ENCODE results near the gene SLC1A1.

The SLC1A1 gene

DNA sequence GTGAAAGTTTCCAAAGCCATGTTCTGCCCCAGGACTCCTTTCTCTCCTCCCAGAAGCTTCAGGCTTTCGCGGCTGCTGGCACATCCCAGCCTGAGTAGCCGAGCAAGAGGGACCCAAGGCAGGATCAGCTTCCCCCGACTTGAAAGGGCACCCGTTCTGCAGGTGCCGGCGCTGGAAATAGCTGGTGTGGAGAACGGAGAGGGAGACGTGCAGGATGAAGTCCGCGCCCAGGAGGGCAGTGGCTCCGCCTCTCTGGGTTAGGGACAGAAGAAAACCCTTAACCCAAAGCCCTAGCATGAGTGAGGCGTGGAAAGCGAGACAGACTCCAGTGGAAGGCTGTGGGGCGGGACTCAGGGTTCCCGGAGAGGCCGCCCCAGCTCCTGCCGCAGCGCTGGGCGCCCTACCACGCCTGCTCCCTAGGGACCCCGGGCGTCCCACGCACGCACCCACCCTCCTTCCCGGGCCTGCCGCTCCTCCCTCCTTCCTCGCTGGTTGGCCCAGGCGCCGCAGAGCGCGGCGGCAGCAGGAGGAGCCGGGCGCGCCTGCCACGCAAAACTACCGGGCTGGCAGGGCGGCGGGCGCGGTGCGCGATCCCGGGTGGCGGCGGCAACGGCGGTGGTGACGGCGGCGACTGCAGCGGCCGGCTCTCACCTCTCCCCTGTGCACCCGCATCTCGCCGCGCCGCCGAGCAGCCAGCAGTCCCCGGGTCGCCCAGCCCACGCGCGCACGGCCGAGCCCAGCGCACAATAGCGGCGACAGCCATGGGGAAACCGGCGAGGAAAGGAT, at the start of gene SLC1A1:
TSS of gene SLC1A1 (plus strand) at position 550 of the 786 bp plus-strand sequence. CDS start at position 762, 212 bp downstream.
- no peak for DNase-seq (ENCODE audit: low read depth, low spot score)

DNA sequence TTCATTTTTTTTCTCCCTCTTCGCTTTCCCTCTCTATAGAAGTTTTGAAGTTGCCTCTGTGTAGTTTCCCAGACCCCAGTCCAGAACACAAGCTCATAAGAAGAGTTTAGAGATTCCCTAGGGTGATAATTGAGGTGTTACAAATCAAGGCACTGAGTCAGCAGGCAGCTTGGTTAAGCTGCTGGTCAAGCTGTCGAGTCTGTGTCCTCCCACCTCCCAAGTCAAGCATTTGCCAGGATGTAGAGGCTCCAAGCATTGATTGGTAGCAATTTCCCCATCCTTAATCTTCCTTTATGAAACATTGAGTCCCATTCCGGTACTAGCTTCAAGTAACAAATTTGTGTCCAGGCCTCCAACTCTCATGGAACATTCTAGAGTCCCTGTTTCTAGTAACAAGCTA, 47.5 kb upstream of the SLC1A1 start:
- no peak for DNase-seq (ENCODE audit: low read depth, low spot score)

DNA sequence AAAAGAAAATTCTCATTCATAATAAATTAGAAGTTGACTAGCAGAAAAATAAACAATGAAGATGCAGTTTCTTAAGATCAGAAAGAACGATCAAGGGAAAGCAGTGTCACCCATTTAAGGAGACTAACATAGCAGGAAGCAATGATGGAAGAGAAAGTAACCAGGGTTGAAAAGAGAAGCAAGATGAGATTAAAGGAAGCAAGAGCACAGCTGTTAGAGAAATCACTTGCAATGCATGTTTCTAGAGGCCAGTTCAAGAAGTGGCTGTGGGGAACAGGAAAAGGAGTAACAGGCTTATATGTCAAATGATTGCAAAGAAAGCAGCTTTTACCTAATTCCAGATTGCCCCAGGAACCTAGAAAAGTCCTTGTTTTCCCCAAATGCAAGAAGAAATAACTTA, 46.8 kb upstream of the SLC1A1 start:
- no peak for DNase-seq (ENCODE audit: low read depth, low spot score)

DNA sequence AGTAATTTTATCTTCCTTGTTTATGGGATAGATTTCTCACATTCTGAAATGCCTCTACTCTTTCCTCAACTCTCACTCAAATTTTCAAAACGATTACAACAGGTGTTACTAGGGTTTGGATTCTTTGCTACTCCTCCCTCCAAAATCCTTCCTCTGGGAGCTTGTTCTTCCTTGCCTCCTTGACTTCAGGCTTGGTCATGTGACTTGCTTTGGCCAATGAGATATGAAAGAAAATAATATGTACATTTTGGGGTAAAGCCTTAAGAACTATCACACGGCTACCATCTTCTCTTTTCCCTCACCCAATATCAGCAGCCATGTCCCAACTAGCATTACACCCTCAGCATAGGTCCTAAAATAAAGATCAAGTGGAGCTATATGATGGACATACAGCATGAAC, 28.8 kb upstream of the SLC1A1 start:
- DNase-seq (ENCODE audit: low read depth, low spot score) = no peak

DNA sequence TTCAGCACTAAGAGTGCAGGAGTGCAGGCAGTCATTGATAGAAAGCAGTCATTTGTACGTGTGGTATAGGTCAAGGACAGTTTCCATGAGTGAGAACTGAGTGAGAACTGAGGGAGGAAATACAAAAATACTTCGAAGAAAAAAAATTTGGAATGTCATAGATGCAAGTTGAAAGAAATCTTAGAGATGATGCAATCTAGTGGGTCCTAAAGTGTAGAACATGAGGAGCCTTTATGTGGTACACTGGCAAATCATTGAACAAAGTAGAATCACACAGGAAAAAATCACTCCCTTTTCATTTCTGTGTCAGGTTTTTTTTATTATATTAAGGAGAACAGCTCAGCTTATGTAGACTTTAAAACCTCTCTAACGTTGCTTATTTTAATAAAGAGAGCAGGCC, 26.4 kb upstream of the SLC1A1 start:
- no peak for DNase-seq (ENCODE audit: low read depth, low spot score)

DNA sequence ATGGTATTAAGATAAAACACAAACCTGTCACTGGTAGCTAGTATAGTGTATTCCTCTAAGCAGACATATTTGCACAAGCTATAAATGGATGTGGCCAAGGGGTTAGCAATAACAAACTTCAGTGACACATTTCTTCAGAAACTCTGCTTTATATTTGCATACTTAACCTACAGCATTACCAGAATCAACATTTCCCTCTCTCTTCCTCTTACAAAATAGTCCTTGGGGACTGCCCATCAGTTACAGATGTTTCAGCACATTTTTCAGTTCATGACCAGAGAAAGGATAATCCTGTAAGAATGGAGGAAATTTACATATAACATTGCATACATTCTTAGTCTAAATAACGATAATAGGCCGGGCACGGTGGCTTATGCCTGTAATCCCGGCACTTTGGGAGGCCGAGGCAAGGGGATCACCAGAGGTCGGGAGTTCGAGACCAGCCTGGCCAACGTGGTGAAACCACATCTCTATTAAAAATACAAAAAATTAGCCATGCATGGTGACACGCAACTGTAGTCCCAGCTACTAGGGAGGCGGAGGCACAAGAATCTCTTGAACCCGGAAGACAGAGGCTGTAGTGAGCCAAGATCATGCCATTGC, 25.3 kb upstream of the SLC1A1 start:
- no peak for DNase-seq (ENCODE audit: low read depth, low spot score)

DNA sequence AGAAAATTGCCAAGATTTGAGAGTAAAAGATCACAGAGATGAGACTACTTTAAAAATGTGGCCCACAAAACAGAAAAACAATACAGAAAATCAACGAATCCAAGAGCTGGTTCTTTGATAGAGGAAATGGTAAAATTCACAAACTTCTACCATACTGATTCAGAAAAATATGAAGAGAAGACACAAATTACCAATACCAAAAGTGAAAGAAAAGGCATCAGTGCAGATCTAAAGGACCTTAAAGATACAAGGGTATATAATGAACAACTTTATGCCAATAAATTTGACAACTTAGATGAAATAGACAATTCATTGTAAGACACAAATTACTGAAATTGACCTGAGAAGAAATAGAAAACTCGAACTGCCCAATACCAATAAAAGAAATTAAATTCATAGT, 24.4 kb upstream of the SLC1A1 start:
- no peak for DNase-seq (ENCODE audit: low read depth, low spot score)

DNA sequence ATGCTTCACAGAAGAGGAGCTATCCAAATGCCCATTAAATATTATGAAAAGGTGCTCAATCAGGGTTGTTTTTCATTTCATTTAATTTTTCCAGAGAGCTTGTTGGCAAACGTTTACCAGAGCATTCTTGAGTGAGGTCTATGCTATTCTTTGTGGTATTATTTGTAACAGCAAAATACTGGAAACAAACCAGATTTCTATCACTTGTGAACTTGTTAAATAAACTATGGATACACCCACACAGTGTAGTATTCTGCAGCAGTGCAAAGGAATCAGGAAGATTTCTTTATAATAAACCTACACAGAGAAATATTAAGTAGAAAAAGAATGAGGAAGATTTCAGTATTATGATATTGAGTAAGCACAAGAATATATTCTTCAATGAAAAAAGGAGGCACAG, 15.0 kb upstream of the SLC1A1 start:
- DNase-seq (ENCODE audit: low read depth, low spot score) = no peak

DNA sequence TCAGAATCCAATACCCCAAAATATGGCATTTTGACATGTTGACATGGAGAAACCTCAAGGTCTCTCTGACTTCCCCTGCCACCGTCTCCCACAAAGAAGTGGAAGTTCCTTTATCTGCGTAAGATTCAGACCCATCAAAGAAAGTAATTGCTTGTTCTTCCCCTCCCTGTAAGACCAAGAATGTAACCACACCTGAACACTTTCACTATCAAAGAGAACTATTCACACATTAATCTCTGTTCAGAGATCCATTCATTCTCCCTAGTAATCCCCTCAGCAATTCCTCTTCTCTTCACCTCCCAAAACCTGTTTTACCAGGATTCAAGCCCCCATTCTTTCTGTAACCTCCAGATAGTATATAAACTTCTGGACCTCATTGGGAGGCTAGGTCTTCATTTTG, 4.1 kb upstream of the SLC1A1 start:
- DNase-seq (ENCODE audit: low read depth, low spot score) = no peak

DNA sequence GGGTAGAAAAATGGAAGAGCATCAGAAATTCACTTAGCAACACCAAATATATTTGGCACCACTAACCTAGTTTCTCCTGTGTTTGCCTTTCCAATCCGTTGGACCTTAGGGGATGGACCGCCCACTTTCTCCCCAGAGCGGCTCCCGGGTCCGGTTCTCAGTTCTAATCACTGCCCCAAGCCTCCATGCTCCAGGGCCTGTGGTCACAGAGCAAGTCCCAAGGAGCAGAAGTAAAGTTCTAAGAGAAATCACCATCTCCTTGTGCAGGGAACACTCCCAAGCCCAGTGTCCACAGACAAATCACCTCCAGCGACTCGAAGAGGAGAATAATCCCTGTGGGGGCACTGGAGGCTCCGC, 728 bp upstream of the SLC1A1 start:
- no peak for DNase-seq (ENCODE audit: low read depth, low spot score)

DNA sequence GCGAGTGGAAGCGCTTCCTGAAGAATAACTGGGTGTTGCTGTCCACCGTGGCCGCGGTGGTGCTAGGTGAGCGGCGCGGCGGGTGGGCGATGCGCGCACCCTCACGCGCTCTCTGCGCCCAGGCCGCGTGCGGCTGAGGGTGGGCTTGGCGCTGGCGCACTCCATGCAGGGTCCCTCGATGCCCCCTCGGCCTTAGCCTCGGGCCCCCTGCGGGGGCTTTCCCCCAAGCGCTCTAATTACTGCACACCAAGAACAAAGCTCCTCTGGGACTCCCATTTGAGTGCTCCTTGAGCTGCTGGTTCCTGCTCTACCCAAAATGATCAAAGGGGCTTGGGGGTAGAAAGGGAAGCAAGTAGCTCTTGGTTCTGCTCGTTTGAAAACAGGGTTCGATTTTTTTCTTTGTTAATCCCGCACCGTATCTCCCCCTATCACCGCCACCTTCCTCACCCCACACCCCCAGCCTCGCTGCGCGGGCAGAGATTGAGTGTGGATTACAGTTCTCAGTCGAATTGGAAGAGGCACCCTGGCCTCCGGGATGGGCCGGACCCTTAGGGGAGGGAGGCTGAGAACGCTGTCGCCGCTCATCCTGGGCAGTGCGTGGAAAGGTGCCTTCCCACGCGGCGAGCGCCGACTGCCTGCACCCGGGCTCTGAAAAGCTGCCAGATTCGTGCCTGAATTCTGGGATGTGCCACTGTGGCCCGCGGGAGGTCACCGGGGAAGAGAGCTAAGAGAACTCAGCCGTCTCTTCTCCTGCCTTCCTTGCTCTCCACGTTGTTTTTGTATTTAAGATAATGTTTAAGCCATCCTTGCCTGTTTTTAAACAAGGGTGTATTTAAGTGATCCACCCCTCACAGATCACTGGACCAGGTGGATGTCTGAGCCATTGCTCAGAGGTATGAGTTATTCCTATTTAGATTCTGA, 697 bp downstream of the SLC1A1 start:
- no peak for DNase-seq (ENCODE audit: low read depth, low spot score)

DNA sequence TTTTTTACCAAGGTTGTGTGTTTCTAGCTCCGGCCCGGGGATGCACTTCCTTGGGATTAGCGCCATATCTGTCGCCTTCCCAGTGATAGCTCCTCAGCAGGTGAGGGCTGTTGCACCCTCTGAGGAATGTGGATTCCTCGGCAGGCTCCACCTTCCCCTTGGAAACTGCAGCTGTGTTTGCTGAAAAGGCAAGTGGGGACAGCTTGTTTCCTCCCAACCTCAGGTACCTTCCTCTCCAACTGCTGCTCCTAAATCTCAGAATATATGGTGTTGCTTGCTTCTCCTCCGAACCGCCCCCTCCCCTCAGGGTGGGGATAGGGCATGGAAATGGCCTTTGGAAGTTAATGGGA, 1.3 kb downstream of the SLC1A1 start:
- DNase-seq (ENCODE audit: low read depth, low spot score) = no peak

DNA sequence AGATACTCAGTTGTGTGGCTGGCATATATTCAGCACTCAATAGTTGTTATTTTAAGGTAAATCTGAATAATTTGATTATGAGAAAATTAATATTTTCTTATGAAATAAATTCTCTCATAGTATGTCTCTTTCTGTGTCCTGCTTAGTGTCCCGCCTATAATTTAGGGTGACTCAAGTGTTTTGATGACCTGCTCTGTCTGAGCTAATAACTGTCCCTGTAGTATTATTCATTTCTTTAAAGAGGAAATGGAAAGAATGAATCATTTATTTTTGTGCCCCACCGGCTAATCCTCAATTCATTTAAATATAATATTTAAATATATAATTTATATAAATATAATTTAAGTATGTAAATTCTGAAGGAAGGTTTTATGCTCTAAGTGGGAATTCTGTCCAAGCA, 4.1 kb downstream of the SLC1A1 start:
- DNase-seq (ENCODE audit: low read depth, low spot score) = no peak

DNA sequence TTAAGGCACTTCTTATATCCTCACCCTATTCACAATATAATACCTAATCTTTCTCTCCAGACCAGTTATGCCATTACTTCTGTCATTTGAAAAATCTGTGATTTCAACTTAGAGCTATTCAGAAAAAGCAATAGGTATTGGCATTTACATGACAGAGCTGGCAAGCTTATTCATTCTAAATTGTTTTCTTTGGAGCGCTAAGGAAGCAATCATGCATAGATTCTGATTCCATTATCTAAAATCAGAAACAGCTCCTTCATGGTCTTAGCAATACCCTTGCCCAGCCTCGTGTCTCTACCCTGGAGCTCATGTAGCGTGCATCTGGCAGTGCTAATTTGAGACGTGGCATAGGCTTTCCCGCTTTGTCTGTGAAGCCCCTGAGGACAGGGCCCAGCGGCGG, 4.5 kb downstream of the SLC1A1 start:
- no peak for DNase-seq (ENCODE audit: low read depth, low spot score)

DNA sequence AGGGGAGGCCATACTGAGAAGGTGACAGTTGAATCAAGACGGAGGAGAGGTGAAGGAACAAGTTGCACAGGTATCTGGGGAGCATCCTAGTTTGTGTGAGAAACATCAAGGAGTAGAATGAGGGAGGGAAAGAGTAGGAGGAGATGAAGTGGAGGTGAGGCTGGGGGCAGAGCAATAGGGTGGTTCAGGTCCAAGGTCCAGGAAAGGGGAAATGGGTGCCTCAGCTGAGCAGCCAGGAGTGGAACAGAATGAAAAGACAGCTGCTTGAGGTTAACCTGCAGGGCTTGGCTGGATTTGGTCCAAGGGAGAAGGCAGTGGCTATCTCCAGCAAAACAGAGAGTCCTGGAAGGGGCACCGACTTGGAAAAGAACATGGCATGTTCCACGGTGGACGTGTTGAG, 5.3 kb downstream of the SLC1A1 start:
- DNase-seq (ENCODE audit: low read depth, low spot score) = no peak

DNA sequence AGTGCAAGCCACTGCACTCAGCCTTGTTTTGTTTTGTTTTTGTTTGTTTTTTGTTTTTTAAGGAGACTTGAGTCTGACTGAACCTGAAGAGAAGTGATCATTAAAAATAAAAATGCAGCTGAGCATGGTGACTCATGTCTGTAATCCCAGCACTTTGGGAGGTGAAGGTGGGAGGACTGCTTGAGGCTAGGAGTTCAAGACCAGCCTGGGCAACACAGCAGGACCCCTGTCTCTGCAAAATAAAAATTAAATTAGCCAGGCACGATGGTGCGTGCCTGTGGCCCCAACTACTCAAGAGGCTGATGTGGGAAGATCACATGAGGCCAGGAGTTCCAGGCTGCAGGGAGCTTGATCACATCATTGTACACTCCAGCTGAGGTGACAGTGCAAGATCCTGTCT, 6.2 kb downstream of the SLC1A1 start:
- DNase-seq (ENCODE audit: low read depth, low spot score) = no peak

DNA sequence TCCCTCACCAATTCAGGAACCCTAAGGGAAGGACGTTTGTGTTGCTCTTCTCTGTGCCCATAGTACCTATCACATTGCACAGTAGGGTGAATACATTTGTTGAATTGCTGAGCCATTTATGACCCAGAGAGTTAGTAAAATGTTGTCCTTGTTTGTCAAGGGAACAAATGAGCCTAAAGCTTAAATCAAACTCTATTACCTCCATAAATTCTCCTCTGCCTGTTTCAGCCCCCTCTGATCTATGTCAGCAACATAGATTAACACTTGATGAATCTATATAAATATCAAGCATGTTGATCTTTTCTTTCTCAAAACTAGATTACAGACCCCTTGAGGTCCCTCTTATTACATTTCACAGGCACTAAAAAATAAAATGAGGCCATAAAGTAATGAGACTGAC, 7.1 kb downstream of the SLC1A1 start:
- no peak for DNase-seq (ENCODE audit: low read depth, low spot score)

DNA sequence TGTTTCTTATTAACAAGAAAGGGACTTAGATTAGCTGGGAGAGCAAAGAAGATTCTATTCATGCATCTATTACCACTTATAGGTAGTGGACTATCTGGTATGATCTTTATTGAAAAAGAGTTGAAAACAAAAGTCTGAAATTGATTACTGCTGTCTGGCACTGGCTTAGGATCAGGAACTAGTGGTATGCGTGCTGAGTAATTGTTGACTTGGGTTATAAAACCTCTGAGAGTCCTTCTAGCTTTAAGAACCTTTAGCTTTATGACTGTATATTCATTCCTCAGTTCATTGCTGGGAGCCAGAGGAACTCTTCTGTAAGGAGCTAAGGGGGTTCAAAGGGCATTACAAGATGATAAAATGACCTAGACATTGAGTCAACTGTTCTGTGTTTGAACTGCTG, 7.6 kb downstream of the SLC1A1 start:
- no peak for DNase-seq (ENCODE audit: low read depth, low spot score)

DNA sequence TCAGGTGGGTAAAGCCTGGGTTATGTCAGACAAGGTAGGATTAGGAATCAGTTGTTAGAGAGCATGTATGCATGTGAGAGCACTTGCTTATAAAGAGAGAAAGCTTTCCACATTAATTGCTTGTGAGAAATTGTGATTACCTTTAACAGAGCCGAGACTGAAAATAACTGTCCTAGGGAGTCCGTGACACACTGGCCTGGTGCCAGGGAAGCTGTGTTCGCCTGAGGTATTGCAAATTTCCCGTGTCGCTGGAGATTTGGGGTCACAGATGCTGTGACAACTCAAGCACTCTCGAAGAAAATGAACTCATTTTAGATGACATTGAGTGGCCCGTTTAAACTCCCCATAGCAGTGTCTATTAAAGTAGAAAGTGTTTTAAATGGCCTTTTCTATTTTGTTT, 9.6 kb downstream of the SLC1A1 start:
- no peak for DNase-seq (ENCODE audit: low read depth, low spot score)

DNA sequence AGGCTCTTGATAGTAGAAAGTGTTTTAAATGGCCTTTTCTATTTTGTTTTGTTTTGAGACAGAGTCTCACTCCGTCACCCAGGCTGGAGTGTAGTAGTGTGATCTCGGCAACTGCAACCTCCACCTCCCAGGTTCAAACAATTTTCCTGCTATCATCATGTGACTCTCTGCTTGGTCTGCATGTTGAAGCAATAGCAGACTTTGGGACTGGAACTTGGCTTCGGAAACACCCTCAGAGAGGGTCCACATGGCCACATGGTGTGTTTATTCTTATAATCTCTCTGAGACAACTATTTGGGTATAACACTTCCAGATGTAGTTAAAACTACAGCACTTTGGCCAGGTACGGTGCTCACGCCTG, 10.9 kb downstream of the SLC1A1 start:
- DNase-seq (ENCODE audit: low read depth, low spot score) = no peak

DNA sequence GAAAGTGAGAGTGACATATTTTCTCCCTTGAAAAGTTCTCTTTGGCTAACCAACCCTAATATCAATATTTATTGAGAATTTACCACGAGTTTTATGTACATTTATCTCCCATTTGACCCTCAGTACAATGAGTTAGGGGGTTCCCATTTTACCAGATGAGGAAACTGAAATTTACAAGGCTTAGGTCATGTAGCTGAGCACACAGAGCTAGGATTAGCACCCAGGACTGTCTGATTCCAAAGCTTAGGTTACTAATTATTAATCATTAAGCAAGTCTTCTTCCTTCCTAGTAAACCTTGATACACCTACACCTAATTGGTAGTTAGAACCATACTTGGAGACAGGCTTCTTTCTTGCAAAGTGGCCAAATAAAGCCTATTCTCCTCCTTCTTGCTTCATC, 12.2 kb downstream of the SLC1A1 start:
- DNase-seq (ENCODE audit: low read depth, low spot score) = no peak

DNA sequence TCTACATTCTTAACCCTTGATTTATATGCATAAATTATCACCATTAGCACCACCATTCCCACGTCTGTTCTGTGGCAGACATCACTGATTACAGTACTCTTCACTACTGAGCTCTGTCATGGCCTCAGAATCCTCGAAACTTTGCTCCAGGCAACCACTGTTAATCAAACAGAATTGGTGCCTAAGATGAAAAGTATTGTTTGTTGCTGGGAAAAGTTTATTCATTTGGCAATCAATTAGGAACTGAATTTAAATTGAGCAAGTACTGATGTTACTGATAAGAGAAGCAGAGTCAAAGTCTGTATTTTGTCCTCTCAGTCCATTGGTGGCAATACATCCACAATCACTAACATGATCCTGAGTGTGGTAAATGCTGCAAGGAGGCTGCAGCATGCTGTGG, 12.8 kb downstream of the SLC1A1 start:
- no peak for DNase-seq (ENCODE audit: low read depth, low spot score)

DNA sequence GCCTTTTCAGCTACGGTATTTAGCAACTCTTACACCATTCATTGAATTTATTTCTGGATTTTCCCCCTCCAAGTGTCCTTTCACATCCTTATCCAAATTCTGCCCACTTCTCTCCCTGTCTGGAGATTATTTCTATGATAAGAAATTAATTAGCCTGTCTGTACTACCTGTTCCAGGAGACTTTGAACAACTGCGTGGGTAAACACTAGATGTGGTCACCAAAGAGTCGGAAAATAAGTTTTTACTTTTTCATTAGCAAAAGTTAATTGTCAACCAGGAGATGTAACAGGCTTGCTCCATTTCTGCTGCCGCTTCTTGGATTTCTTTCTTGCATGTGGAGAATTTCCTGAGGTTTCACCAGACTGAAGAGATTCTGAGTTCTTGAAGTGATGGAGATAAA, 14.0 kb downstream of the SLC1A1 start:
- no peak for DNase-seq (ENCODE audit: low read depth, low spot score)

Data from brain pericyte (primary cell).